ENCODE data around the gene LIN28B.
"Not testable (repeated sequence)": the region's sequence is repeated elsewhere in the genome, so short reads cannot be mapped to it uniquely, and the experiment has no call there.

Gene LIN28B

DNA sequence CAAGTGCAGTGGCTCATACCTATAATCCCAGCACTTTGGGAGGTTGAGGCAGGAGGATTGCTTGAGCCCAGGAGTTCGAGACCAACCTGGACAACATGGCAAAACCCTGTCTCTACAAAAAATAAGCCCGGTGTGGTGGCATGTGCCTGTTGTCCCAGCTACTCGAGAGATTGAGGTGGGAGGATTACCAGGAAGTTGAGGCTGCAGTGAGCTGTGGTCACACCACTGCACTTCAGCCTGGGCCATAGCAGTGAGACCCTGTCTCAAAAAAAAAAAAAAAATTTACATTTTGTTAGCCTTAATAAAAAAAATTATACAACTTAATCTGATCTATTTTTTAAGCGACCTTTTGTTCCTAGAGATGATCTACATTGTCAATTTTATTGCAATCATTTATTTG is 56.6 kb downstream of the LIN28B start:
- not testable (repeated sequence) for DNase-seq (ENCODE audit: low spot score)

DNA sequence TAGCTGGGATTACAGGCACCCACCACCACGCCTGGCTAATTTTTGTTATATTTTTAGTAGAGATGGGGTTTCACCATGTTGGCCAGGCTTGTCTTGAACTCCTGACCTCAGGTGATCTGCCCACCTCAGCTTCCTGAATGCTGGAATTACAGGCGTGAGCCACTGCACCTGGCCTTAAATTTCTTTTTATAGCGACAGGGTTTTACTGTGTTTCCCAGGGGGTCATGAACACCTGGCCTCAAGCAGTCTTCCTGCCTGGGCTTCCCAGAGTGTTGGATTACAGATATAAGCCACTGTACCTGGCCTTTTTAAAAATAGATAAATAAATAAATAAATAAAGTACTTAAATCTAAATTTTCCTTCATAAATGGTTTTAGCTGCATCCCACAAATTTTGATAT is 57.5 kb downstream of the LIN28B start:
- DNase-seq (ENCODE audit: low spot score): no peak

DNA sequence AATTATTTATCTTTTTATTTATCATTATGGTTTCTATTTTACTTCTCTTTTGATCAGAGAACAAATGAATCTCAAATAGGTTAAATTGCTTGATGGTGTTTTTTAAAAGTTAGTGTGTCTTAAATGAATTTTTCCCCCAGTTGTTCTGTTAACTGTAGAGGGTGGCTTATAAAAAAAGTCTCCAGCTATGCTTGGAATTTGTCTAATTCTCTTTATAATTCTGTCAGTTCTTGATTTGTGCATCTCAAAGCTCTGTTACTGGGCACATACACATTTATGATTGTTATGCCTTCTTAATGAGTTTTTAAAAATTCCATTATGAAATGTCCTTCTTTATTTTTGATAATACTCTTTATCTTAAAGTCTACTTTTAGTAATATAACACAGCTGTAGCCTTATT is 58.0 kb downstream of the LIN28B start:
- no peak for DNase-seq (ENCODE audit: low spot score)

DNA sequence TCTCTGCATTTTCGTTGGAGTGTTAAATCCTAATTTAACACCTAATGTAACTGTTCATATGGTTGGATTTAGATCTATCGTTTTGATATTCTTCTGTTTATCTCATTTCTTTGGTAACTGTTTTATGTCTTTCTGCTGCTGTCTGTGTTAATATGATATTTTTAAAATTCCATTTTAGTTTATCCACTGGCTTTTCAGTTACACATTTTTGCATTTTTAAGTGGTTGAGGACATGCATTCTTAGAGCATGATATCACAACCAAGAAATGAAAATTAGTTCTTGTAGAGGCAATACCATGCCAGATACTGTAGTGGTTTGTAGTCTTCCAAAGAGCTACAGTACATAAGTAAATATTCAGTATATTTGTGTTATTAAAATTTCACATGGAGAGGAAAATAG is 58.6 kb downstream of the LIN28B start:
- DNase-seq (ENCODE audit: low spot score): no peak

DNA sequence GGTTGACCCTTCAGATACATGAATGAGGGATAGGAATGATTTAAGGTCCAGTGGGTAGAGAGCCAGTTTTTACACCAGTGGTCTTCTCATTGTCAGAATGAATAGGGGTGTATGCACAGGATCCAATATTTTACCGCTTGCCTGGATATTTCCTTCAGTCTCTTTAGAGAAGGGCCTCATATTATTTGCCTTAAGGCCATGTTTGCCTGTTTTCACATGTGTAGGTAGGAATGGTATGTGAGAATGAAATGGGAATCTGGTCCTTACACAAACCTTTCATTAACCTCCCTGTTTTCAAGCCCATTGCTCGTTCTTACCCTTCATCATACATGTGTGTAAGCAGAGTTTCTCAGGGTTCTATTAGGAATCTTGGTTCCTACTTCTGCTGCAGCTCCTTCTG is 62.4 kb downstream of the LIN28B start:
- no peak for DNase-seq (ENCODE audit: low spot score)

GRCh38 chr6:105021399-105021798 is 64.5 kb downstream of the LIN28B start:
- DNase-seq (ENCODE audit: low spot score): no peak

DNA sequence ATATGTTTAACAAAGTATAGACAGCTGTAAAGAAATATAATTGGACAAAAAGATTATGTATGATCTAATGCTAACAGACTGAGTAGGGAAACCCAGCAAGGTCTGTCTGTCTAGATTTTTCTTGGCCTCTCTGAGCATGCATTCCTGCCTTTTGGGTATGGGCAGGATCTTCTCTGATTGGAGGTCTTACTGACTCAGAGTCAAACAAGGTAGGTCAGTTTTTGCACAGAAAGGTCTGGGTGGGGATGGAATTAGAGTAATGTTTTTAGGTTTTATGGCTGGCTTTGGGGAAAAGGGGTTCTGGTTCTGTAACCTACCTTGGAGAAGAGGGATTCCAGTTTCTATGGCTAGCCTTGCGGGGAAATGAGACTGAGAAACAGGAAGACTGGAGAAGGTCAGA is 65.5 kb downstream of the LIN28B start:
- no peak for DNase-seq (ENCODE audit: low spot score)

DNA sequence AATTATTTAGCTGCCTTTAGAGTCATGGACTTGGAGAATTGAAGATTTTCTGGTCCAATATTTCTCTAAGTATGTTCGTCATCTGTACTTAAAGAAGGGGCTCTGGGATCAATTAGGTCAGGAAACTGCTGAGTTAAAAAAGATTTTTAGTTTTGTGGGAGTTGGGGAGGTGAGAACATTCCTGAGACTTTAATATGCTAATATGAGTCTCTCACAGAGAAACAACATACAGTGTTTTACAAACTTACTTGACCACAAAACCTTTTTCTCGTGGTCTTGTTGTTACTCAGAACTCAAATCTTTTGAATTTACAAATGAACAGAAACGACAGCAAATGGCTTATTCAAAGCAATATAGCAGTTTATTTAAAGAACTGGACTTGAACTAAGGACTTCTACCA is 67.9 kb downstream of the LIN28B start:
- no peak for DNase-seq (ENCODE audit: low spot score)

DNA sequence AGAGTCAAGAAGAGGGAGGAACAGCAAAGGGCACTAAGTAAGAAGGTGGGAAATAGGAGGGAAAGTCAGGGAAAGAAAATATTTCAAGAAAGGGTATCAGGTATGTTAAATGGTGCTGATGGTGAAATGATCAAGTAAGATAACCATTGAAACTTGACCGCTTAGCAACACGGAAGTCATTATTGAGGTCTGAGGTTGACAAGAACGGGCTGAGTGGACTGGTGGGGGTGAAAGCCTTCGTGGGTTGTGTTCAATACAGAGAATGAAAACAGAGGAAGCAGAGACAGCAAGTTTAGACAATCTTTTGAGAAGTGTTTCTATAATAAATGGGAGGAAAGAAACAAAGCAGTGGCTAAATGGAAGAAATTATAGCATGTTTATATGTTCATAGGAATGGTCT is 72.0 kb downstream of the LIN28B start:
- DNase-seq (ENCODE audit: low spot score): no peak

- DNase-seq (ENCODE audit: low spot score): no peak
These were observed 72.7 kb downstream of the LIN28B start for GRCh38 chr6:105029581-105029980.

- DNase-seq (ENCODE audit: low spot score): no peak
These were observed 77.6 kb downstream of the LIN28B start for GRCh38 chr6:105034470-105034869.

DNA sequence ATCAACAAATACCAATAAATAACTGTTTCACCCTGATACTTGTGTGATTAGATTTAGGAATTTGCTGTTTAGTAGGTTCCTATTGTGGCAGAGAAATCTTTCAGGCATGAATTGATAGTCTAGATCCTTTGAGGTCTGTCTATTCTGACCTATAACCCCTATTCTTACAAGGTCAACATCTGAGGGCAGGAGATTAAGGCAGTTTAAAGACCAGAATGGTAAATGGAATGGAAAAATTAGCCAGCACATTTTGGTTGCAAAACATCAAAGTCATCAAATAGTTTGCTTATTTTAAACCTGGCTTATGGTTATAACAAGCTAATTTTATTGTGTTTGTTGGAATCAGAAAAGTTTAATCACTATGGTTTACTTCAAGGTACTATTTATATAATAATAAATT is 78.4 kb downstream of the LIN28B start:
- no peak for DNase-seq (ENCODE audit: low spot score)

DNA sequence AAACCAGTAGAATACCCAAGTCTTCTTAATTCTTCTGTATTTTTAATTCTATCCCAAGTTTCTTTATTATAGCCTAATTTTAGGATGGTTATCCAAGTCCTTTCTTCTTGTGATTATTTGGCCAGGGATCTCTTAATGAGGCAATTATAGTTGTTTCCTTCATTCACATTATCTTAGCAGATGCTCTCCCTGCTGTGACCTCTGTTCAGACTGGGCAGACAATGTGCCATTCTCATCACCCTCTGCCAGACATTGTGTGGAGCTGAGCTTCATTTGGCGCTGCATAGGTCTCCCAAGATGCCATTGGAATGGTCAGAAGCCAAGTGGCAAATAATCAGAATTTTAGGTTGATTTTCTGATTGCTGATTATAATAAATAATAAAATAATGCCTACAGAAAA is 79.4 kb downstream of the LIN28B start:
- DNase-seq (ENCODE audit: low spot score): no peak

DNA sequence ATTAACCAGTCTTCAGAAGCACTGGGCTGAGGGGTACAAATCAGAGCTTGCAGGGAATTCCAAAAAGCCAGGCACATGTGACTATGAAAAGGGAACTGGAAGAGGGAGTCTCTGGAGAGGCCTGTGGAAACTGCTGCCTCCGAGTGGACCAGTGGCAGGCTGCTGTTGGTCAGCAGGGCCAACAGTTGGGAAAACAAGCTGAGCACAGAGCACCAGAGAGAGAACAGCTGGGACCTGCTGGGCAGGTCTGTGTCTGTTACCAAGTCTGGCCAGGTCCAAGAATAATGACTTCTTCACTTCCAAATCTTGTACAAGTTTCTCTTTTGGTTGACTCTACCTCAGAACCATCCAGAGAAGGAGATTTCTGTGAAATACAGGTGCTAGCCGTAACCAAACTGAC is 81.4 kb downstream of the LIN28B start:
- no peak for DNase-seq (ENCODE audit: low spot score)

DNA sequence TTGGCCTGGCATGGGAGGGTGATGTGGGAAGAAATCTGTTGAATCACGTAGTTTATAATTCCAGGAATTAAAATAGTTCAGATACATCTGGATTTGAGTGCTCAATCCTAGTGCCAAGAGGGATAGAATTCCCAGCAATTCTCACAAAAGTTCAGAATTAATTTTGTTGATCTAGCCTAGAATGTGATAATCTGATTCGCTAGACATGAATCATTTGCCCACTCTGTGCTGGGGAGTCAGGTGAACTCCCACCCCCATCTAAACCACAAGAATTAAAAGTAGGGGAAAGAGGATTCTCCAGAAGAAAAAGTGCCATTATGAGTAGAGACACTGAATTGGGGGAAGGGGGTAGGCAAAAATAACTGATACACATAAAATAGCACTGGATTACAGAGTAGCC is 85.0 kb downstream of the LIN28B start:
- DNase-seq (ENCODE audit: low spot score): no peak

- no peak for DNase-seq (ENCODE audit: low spot score)
These were observed 85.7 kb downstream of the LIN28B start for GRCh38 chr6:105042648-105043047.

DNA sequence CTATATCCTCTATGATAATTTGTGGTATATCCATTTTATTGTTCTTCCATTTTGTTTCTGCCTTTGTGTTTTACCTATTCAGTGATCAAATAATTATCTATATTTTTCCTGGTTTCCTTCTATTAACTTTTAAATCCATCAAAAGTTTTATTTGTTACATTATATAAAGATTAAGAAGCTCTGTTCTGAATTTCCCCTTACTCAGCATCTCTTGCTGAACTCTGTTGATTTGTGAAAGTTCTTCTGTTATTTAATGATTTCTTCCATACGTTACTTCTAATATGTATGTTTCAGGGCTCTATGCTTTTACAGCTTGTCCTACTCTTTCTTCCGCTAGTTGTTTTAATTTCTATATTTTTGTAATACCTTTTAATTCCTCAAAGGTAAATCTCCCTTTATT is 87.1 kb downstream of the LIN28B start:
- no peak for DNase-seq (ENCODE audit: low spot score)

GRCh38 chr6:105045526-105045925 is 88.6 kb downstream of the LIN28B start:
- no peak for DNase-seq (ENCODE audit: low spot score)

DNA sequence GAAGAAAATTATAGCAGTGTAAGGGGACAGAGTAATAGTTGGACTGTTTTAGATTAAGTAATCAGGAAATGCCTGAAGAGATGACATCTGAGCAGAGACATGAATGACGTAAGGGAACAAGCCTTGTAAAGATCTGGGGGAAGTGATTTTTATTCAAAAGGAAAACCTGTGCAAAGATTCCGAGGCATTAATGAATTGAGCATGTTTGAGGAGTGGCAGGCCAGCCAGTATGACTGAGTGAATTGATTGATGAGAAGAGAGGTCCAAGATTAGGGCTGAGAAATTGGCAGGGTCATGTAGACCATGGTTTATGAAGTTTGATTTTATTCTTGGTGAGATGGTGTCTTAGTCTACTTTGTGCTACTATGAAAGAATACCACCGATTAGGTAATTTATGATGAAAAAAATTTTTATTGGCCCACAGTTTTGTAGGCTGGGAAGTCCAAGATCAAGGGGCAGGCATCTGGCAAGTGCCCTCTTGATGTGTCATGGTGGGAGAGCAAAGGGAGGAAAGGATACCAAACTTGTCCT is 95.1 kb downstream of the LIN28B start:
- DNase-seq (ENCODE audit: low spot score): no peak

DNA sequence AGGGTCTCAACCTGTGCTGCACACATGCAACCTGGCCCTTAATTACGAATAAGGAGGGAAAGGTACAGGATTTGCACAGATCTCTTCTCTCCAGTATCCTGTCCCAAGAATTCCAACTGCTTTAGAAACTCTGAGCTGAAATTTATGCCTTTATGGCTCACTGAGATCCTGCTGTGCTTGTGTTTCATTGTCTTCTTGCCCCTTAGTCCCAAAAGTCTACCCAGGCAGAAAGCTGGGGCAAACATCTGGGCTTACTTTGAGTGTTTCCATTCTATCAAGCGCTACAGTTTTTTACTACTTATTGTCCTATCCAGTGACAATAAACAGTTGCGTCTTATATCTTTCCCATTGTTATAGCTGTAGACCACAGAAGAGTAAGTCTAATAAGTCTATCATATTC is 99.7 kb downstream of the LIN28B start:
- no peak for DNase-seq (ENCODE audit: low spot score)

DNA sequence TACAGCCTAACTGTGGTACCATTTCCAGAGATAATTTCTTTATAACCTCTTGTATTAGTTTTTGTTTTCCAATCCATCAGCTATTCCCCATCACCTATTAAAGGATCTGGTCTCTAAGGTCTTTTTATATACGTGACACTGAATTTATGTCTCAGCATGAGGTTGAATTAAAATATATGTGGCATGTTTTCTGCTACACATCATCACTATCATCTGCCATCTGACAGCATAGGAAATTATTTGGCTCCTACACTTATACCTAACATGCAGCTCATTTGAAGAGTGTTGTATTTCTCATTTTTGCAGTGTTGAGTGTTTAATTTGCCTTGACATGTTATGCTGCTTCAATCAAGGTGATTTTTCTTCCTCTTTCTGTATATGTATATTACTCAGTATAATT is 100.3 kb downstream of the LIN28B start:
- DNase-seq (ENCODE audit: low spot score): no peak

GRCh38 chr6:105058316-105058715 is 101.4 kb downstream of the LIN28B start:
- DNase-seq (ENCODE audit: low spot score): no peak

GRCh38 chr6:105058846-105059245 is 101.9 kb downstream of the LIN28B start:
- no peak for DNase-seq (ENCODE audit: low spot score)

- DNase-seq (ENCODE audit: low spot score): no peak
These were observed 109.3 kb downstream of the LIN28B start for GRCh38 chr6:105066233-105066632.

GRCh38 chr6:105066836-105067235 is 109.9 kb downstream of the LIN28B start:
- DNase-seq (ENCODE audit: low spot score): no peak
